Stimulated activated CD8-positive, alpha-beta memory T cell treated with anti-CD3 and anti-CD28 coated beads, Interleukin-7, amount 100 ng/mL, for 4 hours (primary cell): ENCODE measurements around the gene PICK1.

Experiments used
- DNase-seq, 2 donors: peaks; one replicate each; pipeline ENCODE4 v3.0.0-alpha.2; 2020; ENCODE audit warnings: low read depth in 2 of 2

Gene PICK1

DNA sequence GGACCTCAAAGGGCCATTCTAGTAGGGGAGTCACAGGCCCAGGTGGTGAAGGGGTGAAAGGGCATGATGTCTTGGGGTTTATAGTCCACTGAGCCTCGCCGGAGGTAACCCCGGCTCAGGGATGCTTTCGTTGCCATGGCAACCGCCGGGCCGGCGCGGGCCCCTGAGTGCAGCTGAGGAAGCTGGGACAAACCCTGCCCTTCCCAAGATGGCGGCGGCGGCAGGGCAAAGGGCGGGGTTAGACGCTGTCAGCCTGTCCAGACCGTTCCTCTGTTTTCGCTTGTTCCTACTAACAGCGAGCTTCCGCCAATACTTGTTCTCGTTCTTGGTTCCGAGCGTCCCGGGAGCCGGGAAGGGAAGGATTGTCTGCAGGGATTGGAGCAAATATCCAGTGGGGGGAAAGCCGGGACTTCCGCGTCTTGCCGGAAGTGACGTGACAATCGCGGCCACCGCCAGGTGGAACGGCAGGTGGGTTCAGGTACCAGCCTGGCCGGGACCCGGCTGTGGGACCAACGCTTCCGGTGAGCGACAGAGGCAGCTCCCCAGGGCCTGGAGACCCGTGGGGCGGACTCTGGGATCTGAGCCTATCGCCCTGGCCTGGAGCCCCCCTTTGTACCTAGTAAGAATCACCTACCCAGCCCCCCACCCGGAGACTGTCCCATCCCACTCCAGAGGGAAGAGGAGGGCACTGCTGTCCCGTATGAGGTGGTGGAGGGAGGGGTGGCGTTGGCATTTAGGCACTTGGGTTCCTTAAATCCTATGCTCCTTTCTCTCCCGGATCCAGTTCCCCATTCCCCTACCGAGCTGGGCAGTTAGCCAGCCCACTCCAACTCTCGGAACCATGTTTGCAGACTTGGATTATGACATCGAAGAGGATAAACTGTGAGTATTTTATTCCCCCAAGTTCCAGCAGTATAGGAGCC, at the start of gene PICK1:
Gene PICK1 (plus strand): TSS at position 436 of the 923 bp plus-strand sequence. CDS start 406 bp downstream, at position 842.
- peak; percentile 53 to 70 for DNase-seq

DNA sequence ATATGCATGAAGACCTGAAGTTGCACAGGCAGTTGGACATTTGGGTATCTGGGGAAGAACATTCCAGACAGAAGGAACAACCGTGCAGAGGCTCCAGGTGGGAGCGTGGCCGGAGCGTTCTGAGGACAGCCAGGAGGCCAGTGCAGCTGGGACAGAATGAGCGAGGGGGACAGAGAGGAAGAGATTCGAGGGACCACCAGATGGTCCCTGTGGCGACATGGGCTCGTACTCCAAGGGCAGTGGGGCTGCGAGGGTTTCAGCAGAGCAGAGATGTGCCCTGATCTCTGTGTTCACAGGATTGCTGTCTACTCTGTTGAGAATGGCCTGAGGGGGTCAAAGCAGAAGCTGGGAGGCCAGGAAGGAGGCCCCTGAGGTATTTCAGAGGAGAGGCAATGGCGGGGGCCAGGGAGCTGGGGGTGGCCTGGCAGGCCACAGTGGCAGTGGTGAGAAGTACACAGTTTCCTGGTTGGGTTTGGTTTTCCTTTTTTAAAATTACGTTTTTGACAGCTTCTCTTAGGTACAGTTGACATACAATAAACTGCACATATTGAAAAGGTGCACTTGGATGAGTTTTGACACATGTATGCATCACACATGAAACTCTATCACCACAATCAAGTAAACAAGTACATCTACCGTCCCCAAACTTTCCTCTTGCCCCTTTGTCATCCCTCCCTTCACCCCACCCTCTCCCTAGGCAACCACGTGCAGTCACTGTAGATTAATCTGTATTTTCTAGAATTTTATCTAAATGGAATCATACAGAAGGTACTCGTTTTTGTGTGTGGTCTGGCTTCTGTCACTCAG, 48.0 kb upstream of the PICK1 start:
- no peak for DNase-seq

DNA sequence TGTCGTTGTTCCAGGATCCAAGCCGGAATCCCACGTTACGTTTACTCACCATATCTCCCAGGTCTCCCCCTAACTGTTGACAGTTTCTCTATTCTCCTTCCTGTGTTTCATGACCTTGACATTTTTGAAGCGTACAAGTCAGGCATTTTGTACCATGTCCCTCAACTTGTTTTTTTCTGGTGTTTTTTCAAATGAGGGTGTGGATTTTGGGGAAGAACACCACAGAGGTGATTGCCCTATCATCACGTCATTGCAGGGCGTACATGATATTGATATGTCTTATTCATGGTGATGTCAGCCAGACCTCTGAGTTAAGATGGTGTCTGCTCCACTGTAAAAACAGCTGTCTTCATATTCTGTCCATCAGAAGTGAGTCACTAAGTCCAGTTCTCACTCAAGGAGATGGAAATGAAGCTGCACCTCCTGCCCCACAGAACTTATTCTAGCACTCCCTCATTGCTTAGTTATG, 44.6 kb upstream of the PICK1 start:
- no peak for DNase-seq

DNA sequence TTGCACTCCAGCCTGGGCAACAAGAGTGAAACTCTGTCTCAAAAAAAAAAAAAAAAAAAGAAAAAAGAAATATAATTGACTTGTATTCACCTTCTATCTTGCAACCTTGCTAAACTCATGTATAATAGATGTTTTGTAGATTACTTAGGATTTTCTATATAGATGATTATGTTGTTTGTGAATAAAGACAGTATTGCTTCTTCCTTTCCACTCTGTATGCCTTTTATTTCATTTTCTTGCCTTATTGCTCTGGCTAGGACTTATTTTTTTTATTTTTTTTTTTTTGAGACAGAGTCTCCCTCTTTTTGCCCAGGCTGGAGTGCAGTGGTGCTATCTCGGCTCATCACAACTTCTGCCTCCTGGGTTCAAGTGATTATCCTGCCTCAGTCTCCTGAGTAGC, 43.1 kb upstream of the PICK1 start:
- DNase-seq = no peak

DNA sequence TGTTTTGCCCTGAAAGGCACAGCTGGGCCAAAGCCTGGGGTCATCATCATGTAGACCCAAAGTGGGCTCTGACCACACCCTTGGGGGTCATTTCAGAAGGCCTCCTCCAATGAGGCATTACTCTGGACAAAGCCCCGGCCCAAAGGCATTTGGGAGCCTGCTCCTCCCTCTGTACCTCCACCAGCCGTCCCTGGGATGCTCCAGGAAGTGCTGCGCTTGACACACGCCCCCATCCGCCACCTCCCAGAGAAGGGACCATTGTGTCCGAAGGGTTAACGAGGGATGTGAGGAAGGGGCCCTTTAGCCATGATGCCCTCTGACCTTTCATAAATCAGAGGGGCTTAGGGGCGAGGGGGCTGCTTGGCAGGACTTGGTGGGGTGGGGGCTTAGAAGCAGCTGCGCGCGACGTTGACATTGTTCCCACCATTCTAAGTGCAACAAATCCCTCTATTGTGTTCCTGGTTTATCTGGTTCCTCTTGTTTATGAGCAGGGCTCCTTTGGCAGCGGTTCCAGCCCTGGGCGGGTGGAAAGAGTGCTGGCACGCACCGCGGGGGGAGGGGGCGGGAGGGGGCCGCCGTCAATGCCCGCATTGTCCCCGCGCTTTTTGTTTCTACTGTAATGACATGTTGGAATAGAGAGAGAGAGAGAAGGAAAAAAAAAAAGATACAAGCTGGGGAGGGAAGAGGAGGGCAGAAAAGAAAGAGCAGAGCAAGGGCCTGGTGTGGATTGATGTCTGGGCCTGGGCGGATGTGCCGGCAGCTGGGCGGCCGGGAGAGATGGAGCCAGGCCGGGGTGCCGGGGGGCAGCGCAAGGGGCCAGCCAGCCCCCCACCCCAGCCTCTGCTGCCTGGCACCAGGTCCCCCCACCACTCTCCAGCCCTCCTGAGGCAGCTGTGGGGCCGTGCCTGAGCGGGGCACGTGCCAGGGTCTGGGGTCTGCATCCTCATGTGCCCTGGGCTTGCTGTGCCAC, 40.7 kb upstream of the PICK1 start:
- DNase-seq = no peak

DNA sequence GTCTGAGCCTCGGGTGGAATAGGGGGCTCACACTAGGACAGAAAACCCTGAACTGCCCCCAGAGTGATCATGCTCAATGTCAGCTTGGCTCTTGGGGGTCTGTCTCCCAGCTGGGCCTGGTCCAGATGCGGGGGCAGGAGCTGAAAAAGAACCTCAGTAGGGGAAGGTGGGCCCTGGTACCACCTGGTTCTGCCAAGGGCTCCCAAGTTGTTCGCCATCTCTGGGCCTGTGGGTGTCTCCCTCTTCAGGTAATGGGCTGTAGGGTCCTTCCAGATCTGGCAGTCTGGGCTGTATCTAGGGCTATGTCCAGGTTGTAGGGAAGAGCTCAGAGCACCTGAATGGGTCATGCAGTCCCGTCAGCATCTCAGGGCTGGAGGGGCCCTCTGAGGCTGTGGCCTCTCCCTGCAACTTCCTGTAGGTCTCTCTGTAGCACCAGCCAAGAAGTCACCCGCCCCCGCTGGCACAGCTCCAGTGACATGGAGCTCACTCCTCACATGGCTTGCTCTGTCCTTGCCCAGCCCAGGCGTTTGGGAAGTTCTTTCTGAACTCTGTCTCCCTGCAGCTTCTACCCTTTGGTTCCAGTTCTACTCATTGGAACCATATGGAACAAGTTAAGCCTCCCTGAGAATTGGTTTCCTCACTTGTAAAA, 39.8 kb upstream of the PICK1 start:
- no peak for DNase-seq

DNA sequence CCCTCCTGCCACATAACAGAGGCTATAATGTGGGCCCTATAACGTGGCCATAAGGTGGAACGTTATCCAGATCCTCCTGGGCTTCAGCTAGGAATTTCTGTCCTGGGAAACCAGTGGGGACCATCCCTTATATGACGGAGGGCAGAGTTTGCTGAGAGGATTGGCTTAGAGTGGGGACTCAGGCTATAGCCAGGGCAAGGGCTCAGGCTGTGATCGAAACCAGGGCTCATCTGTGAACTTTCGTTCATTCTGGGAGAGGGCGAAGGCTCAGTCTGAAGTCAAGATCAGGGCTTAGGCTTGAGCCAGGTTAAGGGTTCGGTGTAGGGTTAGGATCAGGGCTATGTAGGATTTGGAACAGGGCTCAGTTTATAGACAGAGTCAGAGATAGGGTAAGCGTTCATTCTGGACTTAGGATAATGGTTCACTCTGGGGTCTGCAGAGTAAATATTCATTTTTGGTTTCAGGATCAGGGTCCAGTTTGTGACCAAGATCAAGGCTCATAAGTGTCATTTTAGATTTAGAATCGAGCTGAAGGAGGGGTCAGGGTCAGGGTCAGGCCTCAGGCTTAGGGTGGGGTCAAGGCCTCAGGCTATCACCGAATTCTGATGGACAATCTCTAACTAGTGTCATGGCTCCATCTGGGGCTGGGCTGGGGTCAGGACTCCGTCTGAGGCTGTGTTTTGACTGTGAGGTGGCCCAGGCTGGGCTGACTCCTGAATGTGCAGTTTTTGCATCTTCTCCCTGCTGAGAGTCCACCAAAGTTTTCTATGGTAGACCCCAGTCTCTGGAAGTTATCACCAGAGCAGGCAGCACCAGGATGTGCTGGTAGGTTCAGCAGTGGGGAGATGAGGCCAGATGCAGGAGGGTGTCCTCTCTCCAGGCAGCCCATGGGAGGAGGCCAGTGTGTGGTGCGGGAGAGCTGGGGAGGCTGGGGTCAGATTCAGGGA, 39.0 kb upstream of the PICK1 start:
- DNase-seq = no peak

DNA sequence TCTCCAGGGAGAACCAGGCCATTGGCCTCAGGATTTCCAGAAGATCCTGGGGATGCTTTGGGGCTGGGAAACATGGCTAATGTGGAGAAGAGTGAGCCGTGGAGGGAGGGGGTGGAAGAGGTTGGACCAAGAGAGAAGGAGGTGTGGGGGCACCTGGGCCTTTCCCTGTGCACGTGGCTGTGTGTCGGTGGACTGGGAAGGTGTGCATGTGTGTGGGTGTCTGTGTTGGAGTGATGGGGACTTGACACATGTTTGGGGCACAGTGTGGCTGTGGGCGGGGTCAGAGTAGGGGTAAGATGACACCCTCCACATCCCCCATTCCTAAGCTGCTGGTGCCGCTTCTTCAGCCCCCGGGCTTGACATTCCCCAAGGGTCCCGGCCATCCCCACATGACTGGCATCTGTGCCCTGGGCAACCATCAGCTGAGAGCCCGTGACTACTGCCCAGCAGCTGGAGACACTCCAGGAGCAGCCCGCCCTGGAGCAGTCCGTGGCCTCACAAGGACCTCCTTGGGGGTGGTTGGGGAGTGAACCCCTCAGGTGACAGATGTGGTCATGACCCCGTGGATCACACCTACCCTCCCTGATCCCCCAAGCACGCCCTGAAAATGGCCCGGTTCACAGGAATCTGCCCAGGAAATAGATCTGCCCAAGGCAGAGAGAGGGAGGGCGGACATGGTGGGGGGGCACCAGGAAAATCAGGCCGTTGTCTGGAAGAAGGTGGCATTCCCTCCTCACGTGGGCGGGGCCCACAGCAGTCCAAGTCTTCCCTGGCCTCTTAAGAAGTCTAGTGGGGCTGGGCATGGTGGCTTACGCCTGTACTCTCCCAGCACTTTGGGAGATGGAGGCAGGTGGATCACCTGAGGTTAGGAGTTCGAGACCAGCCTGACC, 38.0 kb upstream of the PICK1 start:
- DNase-seq = no peak

DNA sequence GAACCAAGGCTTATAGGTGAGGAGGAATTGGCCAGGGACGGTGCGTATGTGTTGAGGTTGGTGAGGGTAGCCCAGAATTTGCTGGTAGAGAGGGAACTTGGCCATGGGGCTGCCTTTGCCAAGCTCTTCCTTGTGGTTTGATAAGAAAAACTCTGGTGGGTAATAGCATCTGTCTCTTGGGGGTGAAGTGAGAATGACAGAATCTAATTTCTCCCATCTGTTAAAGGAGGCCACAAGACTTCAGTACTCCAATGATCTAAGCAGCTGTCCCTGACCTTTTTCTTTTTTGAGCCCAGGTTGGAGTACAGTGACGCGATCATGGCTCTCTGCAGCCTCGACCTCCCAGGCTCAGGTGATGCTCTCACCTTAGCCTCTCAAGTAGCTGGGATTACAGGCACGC, 36.0 kb upstream of the PICK1 start:
- no peak for DNase-seq

DNA sequence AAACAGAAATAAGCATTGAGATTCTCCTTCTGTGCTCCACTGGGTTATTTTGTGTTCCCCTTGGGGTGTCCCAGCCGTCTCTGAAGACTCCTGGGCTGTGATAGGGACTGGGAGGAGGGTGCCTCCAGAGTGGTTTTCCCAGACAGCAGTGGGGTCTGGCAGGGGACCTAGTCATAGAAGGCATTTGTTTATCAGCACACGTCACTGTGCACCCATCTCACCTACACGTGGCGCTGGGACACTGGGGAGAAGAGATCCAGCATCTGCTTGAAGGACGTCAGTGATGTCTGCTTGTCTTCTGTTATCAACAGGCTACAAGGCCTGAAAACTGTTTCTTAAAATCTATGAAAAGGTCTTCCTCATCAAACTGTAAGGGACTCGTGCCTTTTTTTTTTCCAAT, 34.2 kb upstream of the PICK1 start:
- DNase-seq = no peak

DNA sequence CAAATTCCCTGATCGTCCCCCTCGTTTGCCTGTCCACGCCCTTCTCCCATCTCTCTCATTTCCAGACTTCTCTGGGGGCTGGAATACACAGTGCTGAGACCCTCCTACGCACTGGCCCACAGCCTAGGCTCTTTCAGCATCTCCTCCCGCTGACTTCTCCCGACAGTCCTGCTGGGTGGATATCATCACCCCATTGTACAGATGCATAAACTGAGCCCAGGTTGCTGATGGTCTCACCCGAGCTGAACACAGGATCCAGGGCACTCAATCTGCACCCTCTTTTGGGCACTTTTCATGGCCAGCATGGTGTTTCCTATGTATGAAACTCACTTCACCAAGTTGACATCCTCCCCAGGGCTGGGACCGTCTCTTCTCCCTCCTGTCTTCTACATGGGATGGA, 31.7 kb upstream of the PICK1 start:
- DNase-seq = no peak

DNA sequence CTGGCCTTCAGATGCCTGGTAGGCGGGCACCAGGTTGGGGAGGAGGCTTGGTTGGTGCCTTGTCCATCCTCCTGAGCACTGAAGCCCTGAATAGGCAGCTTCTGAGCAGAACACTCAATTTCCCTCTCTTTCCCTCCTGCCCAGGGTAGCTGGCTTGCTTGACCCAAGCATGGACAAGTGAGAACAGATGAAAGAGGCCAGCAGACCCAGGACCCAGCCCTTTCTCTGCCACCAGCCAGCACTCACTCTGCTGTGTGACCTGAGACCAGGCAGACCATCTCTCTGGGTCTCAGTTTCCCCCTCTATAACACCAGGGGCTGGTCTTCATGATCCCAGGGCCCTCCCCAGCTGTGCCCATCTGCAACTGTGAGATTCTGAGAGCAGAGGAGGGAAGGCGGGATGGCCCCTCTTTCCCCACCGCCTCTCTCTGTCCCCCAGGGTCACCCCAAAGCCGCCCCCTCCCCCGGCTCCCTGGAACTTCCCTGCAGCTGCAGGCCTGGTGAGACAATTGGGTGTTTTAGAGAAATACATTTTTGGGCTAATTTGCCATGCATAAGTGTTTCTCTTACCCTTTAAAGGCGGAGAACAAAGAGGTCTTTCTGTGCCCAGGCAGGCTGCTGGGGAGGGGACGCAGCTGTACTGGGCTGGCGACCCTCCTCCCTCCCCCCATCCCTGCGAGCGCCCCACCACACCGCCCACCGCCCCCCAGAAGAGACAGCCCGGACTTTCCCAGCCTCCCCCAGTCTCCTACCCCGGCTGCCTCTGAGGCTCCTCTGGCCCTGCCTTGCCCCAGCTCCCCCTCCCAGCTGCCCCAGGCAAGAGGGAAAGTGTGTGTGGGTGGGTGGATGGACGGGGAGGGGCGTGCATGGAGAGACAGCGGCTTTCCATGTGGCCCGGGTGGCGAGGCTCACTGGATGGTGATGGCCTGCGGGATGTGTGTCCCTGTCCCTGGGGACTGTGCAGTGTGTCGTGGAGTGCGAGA, 30.8 kb upstream of the PICK1 start:
- DNase-seq = no peak

DNA sequence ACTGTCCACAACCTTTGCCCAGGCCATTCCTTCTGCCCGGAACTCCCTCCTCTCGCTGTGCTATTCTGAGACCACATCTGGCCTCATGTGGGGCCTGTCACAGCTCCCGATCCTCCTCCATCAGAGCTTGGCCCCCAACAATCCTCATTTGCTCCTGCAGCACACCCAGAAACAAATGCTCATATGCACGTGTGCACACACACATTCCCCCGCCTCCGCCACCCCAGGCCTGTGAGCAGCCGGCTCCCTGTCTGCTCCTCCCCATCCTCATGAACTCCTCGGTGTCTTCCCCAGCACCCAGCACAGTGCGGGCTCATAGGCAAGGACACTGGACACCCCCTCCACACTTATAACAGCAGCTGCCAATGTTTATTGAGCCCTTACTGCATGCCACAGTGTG, 29.7 kb upstream of the PICK1 start:
- DNase-seq = no peak

DNA sequence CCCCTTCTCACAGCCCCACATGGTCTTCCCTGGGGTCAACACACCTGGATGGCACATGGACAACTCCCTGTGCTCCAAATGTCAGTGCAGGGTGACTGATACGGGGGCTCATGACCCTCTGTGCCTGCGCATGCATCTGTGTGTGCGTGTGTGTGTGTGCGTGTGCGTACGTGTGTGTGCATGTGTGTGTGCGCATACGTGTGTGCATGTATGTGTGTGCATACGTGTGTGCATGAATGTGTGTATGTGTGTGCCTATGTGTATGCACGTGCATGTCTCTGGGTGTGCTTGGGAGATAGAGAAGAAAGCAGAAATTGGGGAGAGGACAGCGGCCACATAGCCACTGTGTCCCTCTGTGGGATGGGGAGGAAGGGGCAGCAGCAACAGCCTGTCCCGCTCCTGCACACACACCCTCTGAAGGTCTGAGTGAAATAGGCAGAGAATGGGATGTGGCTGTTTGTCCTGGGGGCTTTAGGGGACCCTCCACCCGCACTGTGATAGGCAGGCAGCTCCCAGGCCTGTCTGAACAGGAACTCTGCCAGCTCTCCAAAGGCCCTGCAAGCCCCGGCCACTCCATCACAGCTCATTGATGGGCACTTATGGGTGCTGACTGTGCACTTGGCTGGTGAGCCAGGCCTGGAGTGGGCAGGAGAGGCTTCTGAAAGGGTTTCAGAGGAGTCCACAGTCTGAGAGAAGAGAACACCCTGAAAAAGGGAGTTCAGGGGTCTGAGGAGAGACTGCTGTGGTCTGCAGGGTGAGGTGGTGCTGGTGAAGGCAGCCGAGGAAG, 28.7 kb upstream of the PICK1 start:
- DNase-seq = no peak

DNA sequence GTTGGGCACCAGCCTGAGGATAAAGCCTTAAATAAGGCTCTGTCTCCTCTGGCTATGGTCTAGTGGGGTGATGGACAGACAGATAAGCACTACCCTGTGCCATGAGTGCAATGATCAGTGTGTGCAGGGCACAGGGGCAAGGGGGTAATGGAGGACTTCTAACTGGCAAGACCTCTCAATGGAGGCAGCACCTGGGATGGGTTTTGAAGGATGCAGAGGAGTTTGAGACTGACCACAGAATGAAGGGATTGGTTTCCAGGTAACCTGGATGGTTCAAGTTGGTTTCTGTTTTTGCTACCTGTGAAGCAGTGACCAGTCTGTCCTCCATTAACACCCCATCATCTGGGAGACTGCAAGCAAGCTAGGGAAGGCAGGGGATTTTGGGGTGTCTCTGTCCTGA, 27.8 kb upstream of the PICK1 start:
- DNase-seq = no peak

DNA sequence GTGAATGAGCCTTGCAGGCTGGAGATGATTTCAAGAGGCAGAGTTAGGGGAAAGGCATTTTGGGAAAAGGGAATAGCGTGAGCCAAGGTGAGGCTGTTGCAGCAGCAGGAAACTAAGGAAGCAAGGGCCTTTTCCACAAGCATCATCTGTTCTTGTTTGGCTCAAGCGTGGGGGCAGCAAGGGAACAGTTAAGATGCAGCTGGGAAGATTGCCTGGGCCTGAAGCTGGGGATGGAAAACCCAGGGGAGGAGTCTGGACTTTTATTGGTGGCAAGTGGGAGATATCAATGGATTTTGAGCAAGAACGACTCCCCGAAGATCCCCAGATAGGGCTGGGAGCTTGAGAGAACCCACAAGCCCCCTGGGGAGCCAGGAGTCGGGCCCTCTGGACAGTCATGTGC, 27.3 kb upstream of the PICK1 start:
- no peak for DNase-seq
